CD14-positive monocyte (primary cell): ENCODE results near the gene TMEM119. TPM values are rescaled to one million over a fixed set of nuclear protein-coding genes. Genes with fewer than 3 reads are reported as not detected.

Experiments
- DNase-seq, 3 donors: peaks; one replicate each; pipeline ENCODE4 v3.0.0-alpha.2; 2011 to 2022
- H2AFZ ChIP-seq: 2 replicates; pipeline ENCODE4 v1.6.0; 2012; ENCODE audit warnings: mild to moderate bottlenecking, low read depth, low read length, inconsistent platforms; ENCODE audit not compliant: insufficient read depth, poor library complexity, severe bottlenecking
- H3K27ac ChIP-seq, 2 donors: 1 replicate in 1 of 2; 2 replicates in 1 of 2; pipeline ENCODE4 v1.5.1; 2012 to 2013; ENCODE audit warnings: low read length in 2 of 2, control low read depth in 1 of 2, inconsistent platforms in 1 of 2, low read depth in 1 of 2, mild to moderate bottlenecking in 1 of 2
- H3K27me3 ChIP-seq, 2 donors: one replicate each; pipeline versions ENCODE4 v1.6.0 to v1.6.1; 2011 to 2013; ENCODE audit warnings: low read length in 2 of 2; ENCODE audit not compliant: control insufficient read depth in 2 of 2, insufficient read depth in 2 of 2
- H3K36me3 ChIP-seq, 2 donors: replicated peaks in 1 of 2; 1 replicate in 1 of 2; 2 replicates in 1 of 2; pipeline versions ENCODE4 v1.5.1 to v1.6.1; 2012 to 2013; ENCODE audit warnings: low read length in 2 of 2, control low read depth in 1 of 2, inconsistent platforms in 1 of 2, mild to moderate bottlenecking in 1 of 2; ENCODE audit not compliant: insufficient read depth in 2 of 2, control insufficient read depth in 1 of 2
- H3K4me1 ChIP-seq, 2 donors: 1 replicate in 1 of 2; 2 replicates in 1 of 2; pipeline versions ENCODE4 v1.5.1 to v1.6.1; 2012 to 2013; ENCODE audit warnings: low read length in 2 of 2, control low read depth in 1 of 2, inconsistent platforms in 1 of 2, mild to moderate bottlenecking in 1 of 2, moderate library complexity in 1 of 2; ENCODE audit not compliant: insufficient read depth in 2 of 2, control insufficient read depth in 1 of 2
- H3K4me2 ChIP-seq: replicated peaks from 2 replicates; pipeline ENCODE3; 2012; ENCODE audit warnings: low read length, moderate library complexity, mild to moderate bottlenecking; ENCODE audit not compliant: poor library complexity, severe bottlenecking; ENCODE audit errors: extremely low read depth
- H3K4me3 ChIP-seq, 3 experiments: fragments of 200-600 bp in 1 of 3; sonication (generic) in 1 of 3; replicated peaks in 1 of 3; 1 replicate in 2 of 3; 2 replicates in 1 of 3; pipeline ENCODE4 v1.5.1; 2011 to 2013; ENCODE audit warnings: low read length in 3 of 3, mild to moderate bottlenecking in 3 of 3, control low read depth in 2 of 3, low read depth in 2 of 3, inconsistent platforms in 1 of 3, moderate library complexity in 1 of 3
- H3K79me2 ChIP-seq: 2 replicates; pipeline ENCODE4 v1.6.0; 2012; ENCODE audit warnings: mild to moderate bottlenecking, control low read depth, inconsistent platforms, low read length, moderate library complexity; ENCODE audit not compliant: insufficient read depth
- H3K9ac ChIP-seq: 2 replicates; pipeline ENCODE4 v1.6.0; 2017; ENCODE audit warnings: low read length, mild to moderate bottlenecking; ENCODE audit not compliant: insufficient read depth, poor library complexity, severe bottlenecking
- H3K9me3 ChIP-seq, 2 donors: replicated peaks in 1 of 2; 1 replicate in 1 of 2; 2 replicates in 1 of 2; pipeline versions ENCODE4 v1.5.1 to v1.6.1; 2012 to 2013; ENCODE audit warnings: low read length in 2 of 2, control low read depth in 1 of 2; ENCODE audit not compliant: control insufficient read depth in 1 of 2, insufficient read depth in 1 of 2
- H4K20me1 ChIP-seq: 2 replicates; pipeline ENCODE4 v1.6.0; 2012; ENCODE audit warnings: mild to moderate bottlenecking, low read length, control low read depth, moderate library complexity; ENCODE audit not compliant: insufficient read depth
- H3K27ac Mint-ChIP-seq, 7 donors: one replicate each; pipeline ENCODE4 v1.8.0; 2020; ENCODE audit warnings: mild to moderate bottlenecking in 7 of 7, mixed read lengths in 7 of 7, moderate library complexity in 6 of 7, inconsistent platforms in 2 of 7
- H3K27me3 Mint-ChIP-seq, 3 donors: one replicate each; pipeline ENCODE4 v1.8.0; 2021 to 2022; ENCODE audit warnings: low read depth in 3 of 3, mild to moderate bottlenecking in 3 of 3, mixed read lengths in 3 of 3, moderate library complexity in 3 of 3, inconsistent platforms in 1 of 3
- H3K36me3 Mint-ChIP-seq, 2 donors: one replicate each; pipeline ENCODE4 v1.8.0; 2020; ENCODE audit warnings: mixed read lengths in 2 of 2, inconsistent platforms in 1 of 2, mild to moderate bottlenecking in 1 of 2
- H3K4me1 Mint-ChIP-seq: one replicate; pipeline ENCODE4 v1.8.0; 2020; ENCODE audit warnings: mild to moderate bottlenecking, mixed read lengths
- H3K4me3 Mint-ChIP-seq, 2 donors: one replicate each; pipeline ENCODE4 v1.8.0; 2020; ENCODE audit warnings: mild to moderate bottlenecking in 2 of 2, mixed read lengths in 2 of 2, moderate library complexity in 1 of 2
- H3K9me3 Mint-ChIP-seq, 7 donors: one replicate each; pipeline ENCODE4 v1.8.0; 2020 to 2022; ENCODE audit warnings: mixed read lengths in 7 of 7, mild to moderate bottlenecking in 6 of 7, moderate library complexity in 6 of 7, inconsistent platforms in 2 of 7
- CTCF ChIP-seq: fragments of 200-600 bp; IDR thresholded peaks from one replicate; pipeline ENCODE4 v1.8.0; 2022; ENCODE audit warnings: antibody characterized with exemption, mild to moderate bottlenecking
- WGBS: methylation state at CpG from one replicate; pipeline ENCODE4 v1.1.5; 2013; ENCODE audit warnings: missing lambda C conversion rate; ENCODE audit not compliant: insufficient coverage; 5-methylcytosine and 5-hydroxymethylcytosine counted together
- intact Hi-C, 2 donors: fragments of 100-400 bp; cut with micrococcal nuclease; formaldehyde crosslinking; loops; one replicate each; pipeline versions ENCODE4 v1.15.0 to v1.15.1; 2023
- polyA plus RNA-seq, 3 donors: library from polyadenylated mRNA; depleted of rRNA in 1 of 3; unstranded in 2 of 3; stranded (reverse) in 1 of 3; fragments of 300-500 nt in 2 of 3; fragments of >200 nt in 1 of 3; fragmentation: Illumina TruSeq in 2 of 3; gene quantifications; 1 replicate in 2 of 3; 2 replicates in 1 of 3; pipeline ENCODE4 v1.2.3, GENCODE V29; 2012 to 2021

Gene TMEM119
- polyA plus RNA-seq, 3 donors, result 0.18 to 0.85 (median 0.56) TPM

GRCh38 chr12:108599948-108600701, 2.2 kb upstream of the TMEM119 start:
- Histone ChIP-seq H2AFZ (no peak overlapping the region), H3K36me3 (no peaks in the 10 kb centered on the region), H3K27ac (no peak overlapping the region), H4K20me1 (no peaks in the 10 kb centered on the region), H3K9me3 (no peaks in the 10 kb centered on the region), H3K4me1 (no peaks in the 10 kb centered on the region), H3K9ac (no peak overlapping the region), H3K4me2 (no peak overlapping the region), H3K4me3 (no peak overlapping the region), H3K27me3 (no peaks in the 10 kb centered on the region), H3K79me2 (no peaks in the 10 kb centered on the region)
- 93% methylated on average over 9 of the region's 10 CpGs for WGBS
- peaks cover 6% of the 10 kb centered on the region for H3K4me1 Mint-ChIP-seq
- peaks cover 0 to 1% (median 0%) of the 10 kb centered on the region in 7 donors for H3K9me3 Mint-ChIP-seq
- DNase-seq, result no peak
- TF ChIP-seq CTCF, result no peak
- H3K4me3 Mint-ChIP-seq, result no peak overlapping the region
- peaks cover 1 to 4% (median 2%) of the 10 kb centered on the region in 3 donors for H3K27me3 Mint-ChIP-seq
- H3K27ac Mint-ChIP-seq, result peak overlapping the region in 1 of 7 donors; percentile 58
- intact Hi-C loops, result no loop called here
- no peaks in the 10 kb centered on the region for H3K36me3 Mint-ChIP-seq

GRCh38 chr12:108599541-108599940, 1.7 kb upstream of the TMEM119 start:
- H3K4me3 ChIP-seq, result no peak overlapping the region
- H3K9ac ChIP-seq, result no peak overlapping the region
- H3K4me3 Mint-ChIP-seq, result no peak overlapping the region
- no peaks in the 10 kb centered on the region for H3K36me3 ChIP-seq
- intact Hi-C loops, result no loop called here
- no peak overlapping the region for H2AFZ ChIP-seq
- 84% methylated on average over 3 of the region's 6 CpGs for WGBS
- peaks cover 0 to 1% (median 0%) of the 10 kb centered on the region in 7 donors for H3K9me3 Mint-ChIP-seq
- no peak overlapping the region for H3K4me2 ChIP-seq
- H3K36me3 Mint-ChIP-seq, result no peaks in the 10 kb centered on the region
- H3K27ac ChIP-seq, result no peak overlapping the region
- H3K79me2 ChIP-seq, result no peaks in the 10 kb centered on the region
- peaks cover 1 to 2% (median 2%) of the 10 kb centered on the region in 3 donors for H3K27me3 Mint-ChIP-seq
- H3K27ac Mint-ChIP-seq, result peak overlapping the region in 1 of 7 donors; percentile 28
- H4K20me1 ChIP-seq, result no peaks in the 10 kb centered on the region
- no peaks in the 10 kb centered on the region for H3K4me1 ChIP-seq
- no peak for DNase-seq
- peaks cover 6% of the 10 kb centered on the region for H3K4me1 Mint-ChIP-seq
- no peaks in the 10 kb centered on the region for H3K27me3 ChIP-seq
- H3K9me3 ChIP-seq, result no peaks in the 10 kb centered on the region
- no peak for TF ChIP-seq CTCF
